ENCODE data around the gene ARFGAP3.

Gene ARFGAP3

GRCh38 chr22:42797011-42797410 lies 60.1 kb downstream of the ARFGAP3 start:
- Histone ChIP-seq H3K9me3 (replicated peaks; ENCODE audit: insufficient read depth, low read length) (no peaks in the 10 kb centered on the region), H3K79me2 (ENCODE audit: low read length) (no peaks in the 10 kb centered on the region), H3K27ac (ENCODE audit: low read length) (no peak overlapping the region), H3K4me2 (ENCODE audit: low read depth, low read length) (no peak overlapping the region), H3K4me1 (ENCODE audit: low read length) (no peaks in the 10 kb centered on the region), H3K9ac (ENCODE audit: low read length) (no peak overlapping the region), H3K27me3 (replicated peaks; ENCODE audit: insufficient read depth, low read length) (no peaks in the 10 kb centered on the region), H2AFZ (ENCODE audit: low read length) (no peak overlapping the region), H3F3A (ENCODE audit: insufficient read depth, low read length) (no peaks in the 10 kb centered on the region), H3K36me3 (replicated peaks; ENCODE audit: insufficient read depth, low read length) (no peaks in the 10 kb centered on the region), H4K20me1 (ENCODE audit: insufficient read depth, low read length) (no peaks in the 10 kb centered on the region), H3K9me2 (replicated peaks; ENCODE audit: insufficient read depth, low read length) (no peaks in the 10 kb centered on the region), H3K4me3 (ENCODE audit: low read length) (no peak overlapping the region)
- no peak for DNase-seq
- TF ChIP-seq EZH2phosphoT487 (IDR thresholded peaks at IDR 0.05; ENCODE audit: low read length) (no peak), CTCF (IDR thresholded peaks at IDR 0.05; ENCODE audit: low read length) (no peak), EZH2 (optimal IDR thresholded peaks at IDR 0.05; ENCODE audit: low read depth, low read length) (no peak)

GRCh38 chr22:42796081-42796480 lies 61.0 kb downstream of the ARFGAP3 start:
- no peak overlapping the region for H2AFZ ChIP-seq (ENCODE audit: low read length)
- no peak overlapping the region for H3K4me2 ChIP-seq (ENCODE audit: low read depth, low read length)
- H4K20me1 ChIP-seq (ENCODE audit: insufficient read depth, low read length), result no peaks in the 10 kb centered on the region
- no peaks in the 10 kb centered on the region for H3F3A ChIP-seq (ENCODE audit: insufficient read depth, low read length)
- TF ChIP-seq EZH2phosphoT487 (IDR thresholded peaks at IDR 0.05; ENCODE audit: low read length), result no peak
- TF ChIP-seq CTCF (IDR thresholded peaks at IDR 0.05; ENCODE audit: low read length), result no peak
- TF ChIP-seq EZH2 (optimal IDR thresholded peaks at IDR 0.05; ENCODE audit: low read depth, low read length), result no peak
- H3K9me3 ChIP-seq (replicated peaks; ENCODE audit: insufficient read depth, low read length), result no peaks in the 10 kb centered on the region
- H3K27ac ChIP-seq (ENCODE audit: low read length), result no peak overlapping the region
- H3K4me3 ChIP-seq (ENCODE audit: low read length), result no peak overlapping the region
- no peaks in the 10 kb centered on the region for H3K4me1 ChIP-seq (ENCODE audit: low read length)
- H3K36me3 ChIP-seq (replicated peaks; ENCODE audit: insufficient read depth, low read length), result no peaks in the 10 kb centered on the region
- no peaks in the 10 kb centered on the region for H3K79me2 ChIP-seq (ENCODE audit: low read length)
- no peak overlapping the region for H3K9ac ChIP-seq (ENCODE audit: low read length)
- DNase-seq, result no peak
- H3K9me2 ChIP-seq (replicated peaks; ENCODE audit: insufficient read depth, low read length), result no peaks in the 10 kb centered on the region
- no peaks in the 10 kb centered on the region for H3K27me3 ChIP-seq (replicated peaks; ENCODE audit: insufficient read depth, low read length)

GRCh38 chr22:42794551-42795510 lies 62.2 kb downstream of the ARFGAP3 start:
- TF ChIP-seq EZH2 (optimal IDR thresholded peaks at IDR 0.05; ENCODE audit: low read depth, low read length), result no peak
- no peak for TF ChIP-seq EZH2phosphoT487 (IDR thresholded peaks at IDR 0.05; ENCODE audit: low read length)
- no peak for TF ChIP-seq CTCF (IDR thresholded peaks at IDR 0.05; ENCODE audit: low read length)
- no peak overlapping the region for H3K27ac ChIP-seq (ENCODE audit: low read length)
- no peak overlapping the region for H3K4me2 ChIP-seq (ENCODE audit: low read depth, low read length)
- no peaks in the 10 kb centered on the region for H4K20me1 ChIP-seq (ENCODE audit: insufficient read depth, low read length)
- no peaks in the 10 kb centered on the region for H3K9me3 ChIP-seq (replicated peaks; ENCODE audit: insufficient read depth, low read length)
- H3K4me3 ChIP-seq (ENCODE audit: low read length), result no peak overlapping the region
- H3K36me3 ChIP-seq (replicated peaks; ENCODE audit: insufficient read depth, low read length), result no peaks in the 10 kb centered on the region
- DNase-seq, result no peak
- no peak overlapping the region for H3K9ac ChIP-seq (ENCODE audit: low read length)
- H3K79me2 ChIP-seq (ENCODE audit: low read length), result no peaks in the 10 kb centered on the region
- no peaks in the 10 kb centered on the region for H3K27me3 ChIP-seq (replicated peaks; ENCODE audit: insufficient read depth, low read length)
- H3F3A ChIP-seq (ENCODE audit: insufficient read depth, low read length), result no peaks in the 10 kb centered on the region
- H2AFZ ChIP-seq (ENCODE audit: low read length), result no peak overlapping the region
- H3K4me1 ChIP-seq (ENCODE audit: low read length), result no peaks in the 10 kb centered on the region
- H3K9me2 ChIP-seq (replicated peaks; ENCODE audit: insufficient read depth, low read length), result no peaks in the 10 kb centered on the region

Measured in MM.1S (cell line).